Upper lobe of left lung (tissue), 4 donors: ENCODE results near the gene TAPBP.
"Not testable (repeated sequence)": the region's sequence is repeated elsewhere in the genome, so short reads cannot be mapped to it uniquely, and the experiment has no call there.

ENCODE experiments used
- EP300 ChIP-seq, 4 donors: sonication (generic); formaldehyde crosslinking; IDR thresholded peaks; one replicate each; pipeline ENCODE4 v1.5.1; 2017; ENCODE audit warnings: antibody characterized with exemption in 4 of 4, control low read depth in 2 of 4
- POLR2AphosphoS5 ChIP-seq, 2 donors: sonication (generic); formaldehyde crosslinking; IDR thresholded peaks; one replicate each; pipeline ENCODE4 v1.5.1; 2017; ENCODE audit warnings: antibody characterized with exemption in 2 of 2
- TF ChIP-seq, protein P1 (sequence below), 6 experiments: fragments of 450-650 bp in 4 of 6; fragments of 200-600 bp in 2 of 6; sonication (generic) in 2 of 6; IDR thresholded peaks; one replicate each; pipeline ENCODE4 v1.5.1; 2016 to 2019; ENCODE audit warnings: antibody characterized with exemption in 6 of 6

DNA sequence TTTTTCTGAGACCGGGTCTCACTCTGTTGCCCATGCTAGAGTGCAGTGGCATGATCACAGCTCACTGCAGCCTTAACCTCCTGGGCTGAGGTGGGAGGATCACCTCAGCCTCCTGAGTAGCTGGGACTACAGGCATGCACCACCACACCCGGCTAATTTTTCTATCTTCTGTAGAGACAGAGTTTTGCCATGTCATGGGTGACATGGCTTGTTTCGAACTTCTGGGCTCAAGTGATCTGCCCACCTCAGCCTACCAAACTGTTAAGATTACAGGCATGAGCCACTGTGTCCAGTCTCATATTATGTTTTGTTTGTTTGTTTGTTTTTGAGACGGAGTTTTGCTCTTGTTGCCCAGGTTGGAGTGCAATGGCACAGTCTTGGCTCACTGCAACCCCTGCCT, 28.7 kb downstream of the TAPBP start:
- TF ChIP-seq, protein P1, sequence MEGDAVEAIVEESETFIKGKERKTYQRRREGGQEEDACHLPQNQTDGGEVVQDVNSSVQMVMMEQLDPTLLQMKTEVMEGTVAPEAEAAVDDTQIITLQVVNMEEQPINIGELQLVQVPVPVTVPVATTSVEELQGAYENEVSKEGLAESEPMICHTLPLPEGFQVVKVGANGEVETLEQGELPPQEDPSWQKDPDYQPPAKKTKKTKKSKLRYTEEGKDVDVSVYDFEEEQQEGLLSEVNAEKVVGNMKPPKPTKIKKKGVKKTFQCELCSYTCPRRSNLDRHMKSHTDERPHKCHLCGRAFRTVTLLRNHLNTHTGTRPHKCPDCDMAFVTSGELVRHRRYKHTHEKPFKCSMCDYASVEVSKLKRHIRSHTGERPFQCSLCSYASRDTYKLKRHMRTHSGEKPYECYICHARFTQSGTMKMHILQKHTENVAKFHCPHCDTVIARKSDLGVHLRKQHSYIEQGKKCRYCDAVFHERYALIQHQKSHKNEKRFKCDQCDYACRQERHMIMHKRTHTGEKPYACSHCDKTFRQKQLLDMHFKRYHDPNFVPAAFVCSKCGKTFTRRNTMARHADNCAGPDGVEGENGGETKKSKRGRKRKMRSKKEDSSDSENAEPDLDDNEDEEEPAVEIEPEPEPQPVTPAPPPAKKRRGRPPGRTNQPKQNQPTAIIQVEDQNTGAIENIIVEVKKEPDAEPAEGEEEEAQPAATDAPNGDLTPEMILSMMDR (IDR thresholded peaks at IDR 0.05), result not testable (repeated sequence)
- not testable (repeated sequence) for TF ChIP-seq EP300, POLR2AphosphoS5 (IDR thresholded peaks at IDR 0.05)
